ENCODE data around the gene CERS6.
A peak's percentile ranks its signal among the peaks of the same experiment; 100 is the strongest.
"Not testable (repeated sequence)": the region's sequence is repeated elsewhere in the genome, so short reads cannot be mapped to it uniquely, and the experiment has no call there.

The CERS6 gene

GRCh38 chr2:168455645-168456520 is at the start of gene CERS6:
Gene CERS6, plus strand, starts transcription at chr2:168456272. Its CDS starts 177 bp downstream, at chr2:168456449.
- DNase-seq (ENCODE audit: low read depth): peak; percentile 95
- peak within 1 kb of the TSS; percentile 68 for H3K4me3 ChIP-seq (replicated peaks; ENCODE audit: low read depth, low read length)
- no peak for TF ChIP-seq CTCF (IDR thresholded peaks at IDR 0.05; ENCODE audit: low read length, missing control alignments)

GRCh38 chr2:168412301-168412700 is 43.8 kb upstream of the CERS6 start:
- not testable (repeated sequence) for DNase-seq (ENCODE audit: low read depth); H3K4me3 ChIP-seq (replicated peaks; ENCODE audit: low read depth, low read length)

- DNase-seq (ENCODE audit: low read depth); H3K4me3 ChIP-seq (replicated peaks; ENCODE audit: low read depth, low read length): not testable (repeated sequence)
Observed at GRCh38 chr2:168413101-168413500, 43.0 kb upstream of the CERS6 start.

GRCh38 chr2:168416555-168416954 is 39.5 kb upstream of the CERS6 start:
- TF ChIP-seq CTCF (IDR thresholded peaks at IDR 0.05; ENCODE audit: low read length, missing control alignments): no peak
- no peak overlapping the region for H3K4me3 ChIP-seq (replicated peaks; ENCODE audit: low read depth, low read length)
- no peak for DNase-seq (ENCODE audit: low read depth)

GRCh38 chr2:168422584-168422983 is 33.5 kb upstream of the CERS6 start:
- no peak for TF ChIP-seq CTCF (IDR thresholded peaks at IDR 0.05; ENCODE audit: low read length, missing control alignments)
- no peak overlapping the region for H3K4me3 ChIP-seq (replicated peaks; ENCODE audit: low read depth, low read length)
- no peak for DNase-seq (ENCODE audit: low read depth)

GRCh38 chr2:168424112-168424951 is 31.7 kb upstream of the CERS6 start:
- DNase-seq (ENCODE audit: low read depth): peak; percentile 40
- H3K4me3 ChIP-seq (replicated peaks; ENCODE audit: low read depth, low read length): no peak overlapping the region
- TF ChIP-seq CTCF (IDR thresholded peaks at IDR 0.05; ENCODE audit: low read length, missing control alignments): no peak

- no peak for DNase-seq (ENCODE audit: low read depth)
- no peak for TF ChIP-seq CTCF (IDR thresholded peaks at IDR 0.05; ENCODE audit: low read length, missing control alignments)
- H3K4me3 ChIP-seq (replicated peaks; ENCODE audit: low read depth, low read length): no peak overlapping the region
Observed at GRCh38 chr2:168424971-168425370, 31.1 kb upstream of the CERS6 start.
